Islet of Langerhans (tissue), 1 donor: ENCODE measurements around the gene IRF3.
A peak's percentile ranks its signal among the peaks of the same experiment; 100 is the strongest.
"Not testable (repeated sequence)": the region's sequence is repeated elsewhere in the genome, so short reads cannot be mapped to it uniquely, and the experiment has no call there.

ENCODE experiments used
- FAIRE-seq: peaks from one replicate; lab custom pipeline; 2011; peaks lifted over from hg19 to GRCh38; lab: Jason Lieb, UNC

IRF3 gene

GRCh38 chr19:49645995-49646394 is 19.7 kb downstream of the IRF3 start:
- FAIRE-seq: no peak

GRCh38 chr19:49645592-49645991 is 20.1 kb downstream of the IRF3 start:
- FAIRE-seq: no peak

GRCh38 chr19:49643466-49643865 is 22.2 kb downstream of the IRF3 start:
- no peak for FAIRE-seq

- FAIRE-seq: no peak
Measured at GRCh38 chr19:49642492-49643035, 23.1 kb downstream of the IRF3 start.

- peak; percentile 89 for FAIRE-seq
Measured at GRCh38 chr19:49641688-49642491, 23.8 kb downstream of the IRF3 start, which contains the start of gene SCAF1. Gene SCAF1 (plus strand): TSS chr19:49642209. CDS start chr19:49645027, 2,818 bp downstream.

- peak; percentile 58 for FAIRE-seq
Measured at GRCh38 chr19:49640113-49640898, 25.4 kb downstream of the IRF3 start, which contains the start of gene RRAS. Gene RRAS (minus strand): TSS chr19:49640143. CDS start chr19:49640098, 45 bp downstream.

- no peak for FAIRE-seq
Measured at GRCh38 chr19:49639401-49640112, 26.1 kb downstream of the IRF3 start.

GRCh38 chr19:49637821-49638738 is 27.6 kb downstream of the IRF3 start:
- no peak for FAIRE-seq

- FAIRE-seq: no peak
Measured at GRCh38 chr19:49636233-49636932, 29.3 kb downstream of the IRF3 start.

- no peak for FAIRE-seq
Measured at GRCh38 chr19:49635530-49636232, 30.0 kb downstream of the IRF3 start.

GRCh38 chr19:49633273-49633672 is 32.4 kb downstream of the IRF3 start:
- FAIRE-seq: not testable (repeated sequence)

GRCh38 chr19:49632576-49632975 is 33.1 kb downstream of the IRF3 start:
- FAIRE-seq: no peak

- no peak for FAIRE-seq
Measured at GRCh38 chr19:49631610-49632192, 34.0 kb downstream of the IRF3 start.

- no peak for FAIRE-seq
Measured at GRCh38 chr19:49631014-49631588, 34.6 kb downstream of the IRF3 start.

- FAIRE-seq: no peak
Measured at GRCh38 chr19:49629659-49630058, 36.0 kb downstream of the IRF3 start.

- FAIRE-seq: no peak
Measured at GRCh38 chr19:49626226-49626625, 39.4 kb downstream of the IRF3 start.

GRCh38 chr19:49624967-49625910 is 40.4 kb downstream of the IRF3 start:
- no peak for FAIRE-seq

- FAIRE-seq: not testable (repeated sequence)
Measured at GRCh38 chr19:49617860-49618259, 47.8 kb downstream of the IRF3 start.
